Right lung (tissue), 5 donors: ENCODE data around the gene MS4A13. TPM values are rescaled to one million over a fixed set of nuclear protein-coding genes. Genes with fewer than 3 reads are reported as not detected.
"Not testable (repeated sequence)": the region's sequence is repeated elsewhere in the genome, so short reads cannot be mapped to it uniquely, and the experiment has no call there.

ENCODE experiments used
- DNase-seq, 2 donors: peaks; one replicate each; pipeline ENCODE4 v3.0.0-alpha.2; 2013
- polyA plus RNA-seq, 5 donors: library from polyadenylated mRNA; unstranded; fragments of 120-200 nt; gene quantifications; one replicate each; pipeline versions ENCODE4 v1.2.1 to v1.2.3, GENCODE V29; 2013; ENCODE audit warnings: inconsistent platforms in 1 of 5, low replicate concordance in 1 of 5; ENCODE audit not compliant: insufficient read length in 5 of 5, insufficient read depth in 1 of 5

The MS4A13 gene
- polyA plus RNA-seq, 5 donors, result not detected

DNA sequence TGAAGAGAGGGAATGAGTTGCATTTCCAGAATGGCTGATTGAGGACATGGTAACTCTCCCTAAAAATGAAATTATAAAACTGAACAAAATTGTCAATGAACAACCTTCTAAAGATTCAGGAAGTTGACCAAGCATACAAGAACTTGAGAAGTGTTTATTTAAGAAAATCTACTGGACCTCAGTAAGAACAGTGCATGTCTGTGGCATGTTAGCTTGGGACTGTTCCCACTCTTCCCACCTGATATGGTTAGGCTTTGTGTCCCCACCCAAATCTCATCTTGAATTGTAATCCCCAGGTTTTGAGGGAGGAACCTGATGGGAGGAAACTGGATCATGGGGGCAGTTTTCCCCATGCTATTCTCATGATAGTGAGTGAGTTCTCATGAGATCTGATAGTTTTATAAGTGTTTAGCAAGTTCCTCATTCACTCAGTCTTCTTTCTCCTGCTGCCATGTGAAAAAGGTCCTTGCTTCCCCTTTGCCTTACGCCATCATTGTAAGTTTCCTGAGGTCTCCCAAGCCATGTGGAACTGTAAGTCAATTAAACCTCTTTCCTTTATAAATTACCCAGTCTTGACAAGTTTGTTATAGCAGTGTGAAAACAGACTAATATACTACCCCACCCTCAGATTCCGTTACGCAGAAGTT lies 15.4 kb downstream of the MS4A13 start:
- no peak for DNase-seq

GRCh38 chr11:60532383-60532782 lies 17.2 kb downstream of the MS4A13 start:
- DNase-seq, result not testable (repeated sequence)

DNA sequence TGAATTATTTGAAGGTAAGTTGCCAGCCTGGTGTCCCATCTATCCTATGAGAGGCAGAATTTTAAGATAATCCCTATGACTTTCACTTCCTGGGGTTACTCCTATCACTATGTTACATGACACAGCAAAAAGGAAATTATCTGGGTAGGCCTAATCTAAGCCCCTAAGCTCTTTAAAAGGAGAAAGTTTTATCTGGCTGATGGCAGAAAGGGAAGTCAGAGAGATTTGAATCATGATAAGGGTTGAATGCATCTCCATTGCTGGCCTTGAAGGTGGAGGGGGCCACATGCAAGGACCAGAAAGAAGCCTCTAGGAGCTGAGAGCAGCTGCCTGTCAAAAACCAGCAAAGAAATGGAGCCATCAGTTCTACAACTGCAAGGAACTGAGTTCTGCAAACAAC lies 23.4 kb downstream of the MS4A13 start:
- DNase-seq, result not testable (repeated sequence)

DNA sequence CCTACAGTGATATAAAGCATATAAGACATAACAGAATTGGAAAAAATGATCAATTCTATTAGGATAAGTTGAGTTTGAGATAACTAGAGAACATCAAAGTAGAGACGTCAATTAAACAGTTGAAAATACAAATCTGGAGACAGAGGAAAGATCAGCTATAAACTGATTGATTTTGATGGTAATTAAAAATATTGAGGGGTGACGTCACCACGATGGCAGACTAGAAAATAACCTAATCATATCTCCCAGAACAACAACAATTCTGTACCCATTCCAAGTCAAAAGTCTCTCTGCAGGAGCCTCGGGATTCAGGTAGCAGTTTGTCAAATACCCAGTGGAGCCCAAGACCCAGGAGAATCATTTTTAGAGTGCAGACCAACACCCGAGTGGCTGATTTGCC lies 28.9 kb downstream of the MS4A13 start:
- no peak for DNase-seq

GRCh38 chr11:60561254-60561653 lies 46.1 kb downstream of the MS4A13 start:
- DNase-seq, result no peak

DNA sequence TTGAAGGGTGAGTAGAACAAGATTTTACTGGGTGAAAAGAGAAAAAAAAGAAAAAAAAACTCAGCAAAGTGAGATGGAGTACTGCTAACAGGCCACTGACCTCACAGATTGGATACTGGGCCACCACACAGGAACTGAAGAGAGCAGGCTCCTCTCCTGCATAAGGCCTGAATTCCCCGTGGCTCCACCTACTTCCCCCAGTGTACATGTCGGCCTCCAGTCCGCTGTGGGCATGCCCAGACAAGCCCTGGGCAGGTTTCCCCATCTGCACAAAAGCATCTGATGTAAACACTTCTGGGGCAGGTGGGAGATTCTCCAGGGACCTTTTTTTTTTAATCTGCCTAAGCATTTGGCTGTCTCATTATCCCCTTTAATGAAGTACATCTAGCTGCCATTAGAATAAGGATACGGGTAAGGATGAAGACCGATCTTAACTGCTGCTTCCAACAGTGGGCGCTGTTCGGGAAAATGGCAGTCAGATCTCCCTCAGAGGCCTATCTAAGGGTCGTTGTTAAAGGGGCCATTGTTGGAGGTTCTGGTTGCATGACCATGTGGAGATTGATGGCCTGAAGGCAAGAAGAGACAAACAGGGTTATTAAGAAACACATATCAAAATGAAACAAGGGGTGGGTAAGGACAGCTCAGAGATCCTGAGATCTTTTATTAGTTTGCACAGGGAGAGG lies 48.5 kb downstream of the MS4A13 start:
- DNase-seq, result no peak

DNA sequence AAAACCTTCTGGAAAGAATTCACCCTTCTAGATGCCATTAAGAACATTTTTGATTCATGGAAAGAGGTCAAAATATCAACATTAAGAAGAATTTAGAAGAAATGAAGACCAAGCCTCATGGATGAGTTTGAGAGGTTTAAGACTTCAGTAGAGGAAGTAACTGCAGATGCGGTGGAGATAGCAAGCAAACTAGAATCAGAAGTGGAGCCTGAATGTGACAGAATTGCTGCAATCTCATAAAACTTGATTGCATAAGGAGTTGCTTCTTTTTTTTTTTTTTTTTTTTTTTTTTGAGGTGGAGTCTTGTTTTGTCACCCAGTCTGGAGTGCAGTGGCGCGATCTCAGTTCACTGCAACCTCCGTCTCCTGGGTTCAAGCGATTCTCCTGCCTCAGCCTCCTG lies 51.6 kb downstream of the MS4A13 start:
- DNase-seq, result no peak

DNA sequence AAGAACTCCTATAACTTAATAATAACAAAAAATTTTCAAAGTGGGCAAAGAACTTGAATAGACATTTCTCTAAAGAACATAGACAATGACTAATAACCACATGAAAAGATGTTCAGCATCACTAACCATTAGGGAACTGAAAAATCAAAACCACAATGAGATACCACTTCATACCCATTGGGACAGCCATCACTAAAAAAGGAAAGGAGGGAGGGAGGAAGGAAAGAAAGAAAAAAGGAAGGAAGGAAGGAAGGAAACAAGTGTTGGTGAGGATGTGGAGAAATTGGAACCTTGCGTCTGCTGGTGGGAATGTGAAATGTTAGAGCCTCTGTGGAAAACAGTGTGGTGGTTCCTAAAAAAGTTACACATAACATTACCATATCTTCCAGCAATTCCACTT lies 55.8 kb downstream of the MS4A13 start:
- no peak for DNase-seq

DNA sequence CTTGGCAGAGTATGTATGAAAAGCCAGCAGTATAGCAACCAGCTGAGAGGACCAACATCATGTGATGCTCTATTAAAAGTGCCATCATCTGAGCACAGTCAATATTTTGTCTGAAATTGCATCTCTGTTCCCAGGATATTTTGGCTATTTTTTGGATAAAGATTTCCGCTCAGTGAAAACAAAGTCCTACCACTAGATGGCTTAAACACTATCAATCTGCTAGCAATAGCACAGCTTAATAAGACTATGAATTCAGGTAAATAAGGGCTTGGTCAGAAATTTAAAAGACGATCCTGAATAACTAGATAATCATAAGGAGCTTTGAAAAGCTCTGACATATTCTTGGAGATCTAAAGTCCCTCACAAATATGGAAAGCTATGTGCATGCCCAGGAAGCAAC lies 74.4 kb downstream of the MS4A13 start:
- no peak for DNase-seq

Other genes starting within 250 kb of the MS4A13 start
- gene MS4A4A, start 234.7 kb upstream of the MS4A13 start, polyA plus RNA-seq, result 10 to 100 TPM in 4 of 5 donors, 1 to 10 TPM in 1; 5.5 to 16.4 (median 13.3) TPM
- not detected for gene MS4A6E, start 188.1 kb upstream of the MS4A13 start, polyA plus RNA-seq
- 10 to 100 TPM; 10.4 to 23.2 (median 13.9) TPM for gene MS4A7, start 136.9 kb upstream of the MS4A13 start, polyA plus RNA-seq
- under 1 TPM; 0.52 to 0.95 (median 0.69) TPM for gene MS4A14, start 118.9 kb upstream of the MS4A13 start, polyA plus RNA-seq
- gene MS4A5, start 85.8 kb upstream of the MS4A13 start, polyA plus RNA-seq, result not detected
- 1 to 10 TPM in 3 of 5 donors, under 1 TPM in 2; 0.41 to 1.9 (median 1.3) TPM for gene MS4A1, start 59.5 kb upstream of the MS4A13 start, polyA plus RNA-seq
- not detected for gene MS4A12, start 22.6 kb upstream of the MS4A13 start, polyA plus RNA-seq
- 10 to 100 TPM in 4 of 5 donors, 1 to 10 TPM in 1; 6.7 to 19.3 (median 13.2) TPM for gene MS4A8, start 184.2 kb downstream of the MS4A13 start, polyA plus RNA-seq
- not detected for gene MS4A18, start 209.3 kb downstream of the MS4A13 start, polyA plus RNA-seq
- gene MS4A15, start 241.5 kb downstream of the MS4A13 start, polyA plus RNA-seq, result not detected